ENCODE results near the gene SEZ6L2. TPM values are rescaled to one million over a fixed set of nuclear protein-coding genes. Genes with fewer than 3 reads are reported as not detected.
A peak's percentile ranks its signal among the peaks of the same experiment; 100 is the strongest.

SEZ6L2 gene
- total RNA-seq, 1 donor from 2014 or later: 0.21 TPM

DNA sequence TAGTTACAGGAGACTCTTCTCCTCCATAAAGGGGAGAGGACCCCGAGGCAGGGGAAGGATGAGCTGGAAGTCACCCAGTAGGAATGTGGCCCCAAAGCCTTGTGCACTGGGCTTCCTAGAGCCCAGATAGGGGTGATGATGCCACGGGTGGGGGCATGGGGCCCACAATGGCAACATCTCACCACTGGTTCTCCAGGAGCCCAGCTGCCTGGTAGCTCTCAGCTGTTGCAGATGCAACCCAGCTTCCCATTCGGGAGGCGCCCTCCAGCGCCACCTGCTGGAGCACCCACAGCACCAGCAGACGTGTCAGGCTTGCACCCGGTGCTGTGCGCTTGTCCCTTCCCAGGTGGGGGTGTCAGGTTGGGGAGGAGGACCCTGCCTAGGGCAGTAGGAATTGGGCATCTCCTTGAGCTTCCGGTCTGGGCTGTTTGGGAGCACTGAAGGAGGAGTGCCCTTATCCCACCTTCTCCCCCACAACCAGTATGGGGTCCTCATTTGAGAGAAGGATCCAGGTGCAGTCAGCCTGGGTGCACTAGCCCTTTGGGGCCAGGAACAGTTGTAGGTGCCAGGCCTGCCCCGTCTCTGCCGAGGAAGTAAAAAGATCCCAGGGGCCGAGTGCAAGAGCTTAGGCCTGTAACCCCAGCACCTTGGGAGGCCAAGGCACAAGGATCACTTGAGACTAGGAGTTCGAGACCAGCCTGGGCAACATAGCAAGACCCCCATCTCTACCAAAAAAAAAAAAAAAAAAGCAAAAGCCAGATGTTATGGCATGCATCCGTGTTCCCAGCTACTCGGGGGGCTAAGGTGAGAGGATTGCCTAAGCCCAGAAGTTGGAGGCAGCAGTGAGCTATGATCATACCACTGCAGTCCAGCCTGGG lies 50.7 kb downstream of the SEZ6L2 start:
- no peaks in the 10 kb centered on the region for H3K9me3 ChIP-seq
- H3K27ac ChIP-seq: no peak overlapping the region
- peaks cover 43 to 49% of the 10 kb centered on the region in 2 donors for H3K36me3 ChIP-seq
- DNase-seq (ENCODE audit: low spot score in 2 of 2): peak in 1 of 2 donors; percentile 84
- no peaks in the 10 kb centered on the region for H3K4me1 ChIP-seq
- no peak overlapping the region for H3K4me3 ChIP-seq
- no peaks in the 10 kb centered on the region for H3K27me3 ChIP-seq
- intact Hi-C loops (cut with DNase I): loop anchor here (2.0 to 5.0 kb wide), 3 partner anchors 24 to 151 kb away; partner anchors contain the start of gene MAZ
- peak; percentile 75 to 92 (median 82) for TF ChIP-seq CTCF (IDR thresholded peaks at IDR 0.05)

- H3K27me3 ChIP-seq: no peaks in the 10 kb centered on the region
- TF ChIP-seq CTCF (IDR thresholded peaks at IDR 0.05): no peak
- peaks cover 68 to 72% of the 10 kb centered on the region in 2 donors for H3K36me3 ChIP-seq
- intact Hi-C loops (cut with DNase I): loop anchor here (5.0 kb wide), 1 partner anchor 148 kb away; no protein-coding TSS in a partner anchor
- no peak for DNase-seq (ENCODE audit: low spot score in 2 of 2)
- no peaks in the 10 kb centered on the region for H3K9me3 ChIP-seq
- no peaks in the 10 kb centered on the region for H3K4me1 ChIP-seq
- no peak overlapping the region for H3K4me3 ChIP-seq
- no peak overlapping the region for H3K27ac ChIP-seq
These were observed 53.7 kb downstream of the SEZ6L2 start for GRCh38 chr16:29845656-29846055.

DNA sequence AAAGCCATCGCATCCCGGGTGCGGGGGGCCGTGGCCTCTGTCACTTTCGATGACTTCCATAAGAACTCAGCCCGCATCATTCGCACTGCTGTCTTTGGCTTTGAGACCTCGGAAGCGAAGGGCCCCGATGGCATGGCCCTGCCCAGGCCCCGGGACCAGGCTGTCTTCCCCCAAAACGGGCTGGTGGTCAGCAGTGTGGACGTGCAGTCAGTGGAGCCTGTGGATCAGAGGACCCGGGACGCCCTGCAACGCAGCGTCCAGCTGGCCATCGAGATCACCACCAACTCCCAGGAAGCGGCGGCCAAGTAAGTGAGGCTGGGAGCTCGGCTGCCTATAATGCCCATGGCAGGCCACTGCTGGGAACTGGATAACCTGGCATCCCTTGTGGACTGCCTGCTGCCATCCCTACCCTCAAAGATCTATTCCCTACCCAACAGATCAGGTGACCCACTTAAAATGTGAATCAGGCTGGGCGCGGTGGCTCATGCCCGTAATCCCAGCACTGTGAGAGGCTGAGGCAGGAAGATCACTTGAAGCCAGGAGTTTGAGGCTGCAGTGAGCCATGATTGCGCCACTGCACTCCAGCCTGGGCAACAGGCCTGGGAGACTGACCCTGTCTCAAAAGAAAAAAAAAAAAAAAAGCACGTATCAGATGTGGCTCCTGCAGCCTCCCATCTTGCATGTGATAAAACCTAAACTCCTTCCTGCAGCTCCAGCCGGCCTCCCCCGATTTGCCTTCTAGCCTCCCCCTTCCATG lies 54.6 kb downstream of the SEZ6L2 start:
- DNase-seq (ENCODE audit: low spot score in 2 of 2): no peak
- TF ChIP-seq CTCF (IDR thresholded peaks at IDR 0.05): no peak
- intact Hi-C loops (cut with DNase I): loop anchor here (5.0 kb wide), 1 partner anchor 147 kb away; no protein-coding TSS in a partner anchor

DNA sequence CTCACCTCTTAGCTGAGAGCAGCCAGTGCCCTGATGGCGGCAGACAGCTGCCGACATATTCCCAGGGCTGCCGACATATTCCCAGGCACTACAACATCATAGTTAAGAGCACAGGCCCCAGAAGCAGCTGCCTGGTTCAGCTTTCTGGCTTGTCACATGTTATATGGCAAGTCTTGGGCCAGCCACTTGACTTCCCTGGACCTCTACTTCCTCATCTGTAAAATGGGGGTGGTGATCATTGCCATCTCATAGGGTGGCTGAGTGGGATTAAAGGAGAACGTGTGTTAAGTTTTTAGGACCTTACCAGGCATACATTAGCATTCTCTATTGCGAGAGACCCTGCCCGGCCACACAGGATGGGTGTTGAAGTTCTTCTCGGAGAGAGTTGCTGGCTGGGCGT lies 55.4 kb downstream of the SEZ6L2 start:
- no peaks in the 10 kb centered on the region for H3K27me3 ChIP-seq
- no peak for TF ChIP-seq CTCF (IDR thresholded peaks at IDR 0.05)
- H3K27ac ChIP-seq: no peak overlapping the region
- DNase-seq (ENCODE audit: low spot score in 2 of 2): no peak
- no peaks in the 10 kb centered on the region for H3K9me3 ChIP-seq
- no peaks in the 10 kb centered on the region for H3K4me1 ChIP-seq
- no peak overlapping the region for H3K4me3 ChIP-seq
- intact Hi-C loops (cut with DNase I): no loop called here
- H3K36me3 ChIP-seq: peaks cover 79 to 89% of the 10 kb centered on the region in 2 donors

More for the DNA sequence above, 54.6 kb downstream of the SEZ6L2 start:
- Histone ChIP-seq H3K36me3 (peaks cover 78 to 81% of the 10 kb centered on the region in 2 donors), H3K27ac (no peak overlapping the region), H3K4me1 (no peaks in the 10 kb centered on the region), H3K9me3 (no peaks in the 10 kb centered on the region), H3K4me3 (no peak overlapping the region), H3K27me3 (no peaks in the 10 kb centered on the region)

- TF ChIP-seq CTCF (IDR thresholded peaks at IDR 0.05): no peak
- Histone ChIP-seq H3K36me3 (peaks cover 88 to 90% of the 10 kb centered on the region in 2 donors), H3K27ac (no peak overlapping the region), H3K9me3 (no peaks in the 10 kb centered on the region), H3K4me1 (no peaks in the 10 kb centered on the region), H3K4me3 (no peak overlapping the region), H3K27me3 (no peaks in the 10 kb centered on the region)
- intact Hi-C loops (cut with DNase I): no loop called here
- no peak for DNase-seq (ENCODE audit: low spot score in 2 of 2)
These were observed 56.5 kb downstream of the SEZ6L2 start for GRCh38 chr16:29842732-29843346.
